Neural cell (in vitro differentiated cells): ENCODE results near the gene SIX2. TPM values are rescaled to one million over a fixed set of nuclear protein-coding genes. Genes with fewer than 3 reads are reported as not detected.
A peak's percentile ranks its signal among the peaks of the same experiment; 100 is the strongest.

Experiments used
- H2AFZ ChIP-seq: fragments of 200-600, 300-800 bp; sonication (generic), shearing (Covaris generic); 2 replicates; pipeline ENCODE4 v1.6.0; 2014; ENCODE audit warnings: low read depth, mild to moderate bottlenecking, antibody characterized with exemption, low read length, moderate library complexity
- H3F3A ChIP-seq: fragments of 200-600 bp; shearing (Covaris generic); 2 replicates; pipeline ENCODE4 v1.6.1; 2016; ENCODE audit warnings: mild to moderate bottlenecking, moderate library complexity, mixed read lengths, antibody characterized with exemption, low read length; ENCODE audit not compliant: insufficient read depth, poor library complexity, severe bottlenecking
- H3K27ac ChIP-seq: fragments of 200-600, 300-800 bp; sonication (generic), shearing (Covaris generic); 2 replicates; pipeline ENCODE4 v1.5.1; 2014; ENCODE audit warnings: mild to moderate bottlenecking, low read length, moderate library complexity
- H3K27me3 ChIP-seq: fragments of 300-800, 200-600 bp; sonication (generic), shearing (Covaris generic); 2 replicates; pipeline ENCODE4 v1.6.0; 2014; ENCODE audit warnings: mild to moderate bottlenecking, low read depth, low read length, moderate library complexity; ENCODE audit not compliant: insufficient read depth
- H3K36me3 ChIP-seq: fragments of 300-800, 200-600 bp; sonication (generic), shearing (Covaris generic); 2 replicates; pipeline ENCODE4 v1.5.1; 2014; ENCODE audit warnings: mild to moderate bottlenecking, antibody characterized with exemption, low read length, moderate library complexity; ENCODE audit not compliant: insufficient read depth
- H3K4me2 ChIP-seq: fragments of 300-800, 200-600 bp; sonication (generic), shearing (Covaris generic); 2 replicates; pipeline ENCODE4 v1.6.0; 2014; ENCODE audit warnings: mild to moderate bottlenecking, low read length
- H3K4me3 ChIP-seq: fragments of 300-800, 200-600 bp; sonication (generic), shearing (Covaris generic); 2 replicates; pipeline ENCODE4 v1.5.1; 2014; ENCODE audit warnings: mild to moderate bottlenecking, low read length, moderate library complexity
- H3K79me2 ChIP-seq: fragments of 200-600 bp; shearing (Covaris generic); replicated peaks from 2 replicates; pipeline ENCODE4 v1.6.0; 2014; ENCODE audit warnings: mild to moderate bottlenecking, low read length, moderate library complexity; ENCODE audit not compliant: insufficient read depth
- H3K9ac ChIP-seq: fragments of 300-800, 200-600 bp; sonication (generic), shearing (Covaris generic); 2 replicates; pipeline ENCODE4 v1.6.1; 2016; ENCODE audit warnings: mild to moderate bottlenecking, low read length, mixed read lengths
- H3K9me2 ChIP-seq: fragments of 200-600 bp; shearing (Covaris generic); 2 replicates; pipeline ENCODE4 v1.6.1; 2016; ENCODE audit warnings: mild to moderate bottlenecking, low read length, mixed read lengths; ENCODE audit not compliant: insufficient read depth
- H3K9me3 ChIP-seq: fragments of 200-600, 300-800 bp; sonication (generic), shearing (Covaris generic); 2 replicates; pipeline ENCODE4 v1.6.1; 2016; ENCODE audit warnings: mild to moderate bottlenecking, mixed run types, low read length, moderate library complexity, mixed read lengths
- H4K20me1 ChIP-seq: fragments of 200-600 bp; shearing (Covaris generic); 2 replicates; pipeline ENCODE4 v1.6.1; 2016; ENCODE audit warnings: mild to moderate bottlenecking, mixed run types; ENCODE audit not compliant: insufficient read depth
- CTCF ChIP-seq: fragments of 450-650 bp; IDR thresholded peaks from 2 replicates; pipeline ENCODE4 v1.5.1; 2014; ENCODE audit warnings: antibody characterized with exemption, mild to moderate bottlenecking, moderate library complexity; ENCODE audit not compliant: poor library complexity, severe bottlenecking
- EP300 ChIP-seq: fragments of 450-650 bp; conservative IDR thresholded peaks from 2 replicates; pipeline ENCODE4 v1.6.1; 2014; ENCODE audit warnings: antibody characterized with exemption, mild to moderate bottlenecking, moderate library complexity; ENCODE audit not compliant: poor library complexity, severe bottlenecking
- EZH2 ChIP-seq: fragments of 200-600, 300-800 bp; shearing (Covaris generic), sonication (generic); IDR thresholded peaks from 2 replicates; pipeline ENCODE4 v1.6.1; 2014; ENCODE audit warnings: antibody characterized with exemption, low read length, borderline replicate concordance, mild to moderate bottlenecking; ENCODE audit not compliant: insufficient read depth, poor library complexity, severe bottlenecking
- MXI1 ChIP-seq: fragments of 450-650 bp; conservative IDR thresholded peaks from 2 replicates; pipeline ENCODE4 v1.6.1; 2014; ENCODE audit warnings: antibody characterized with exemption, mild to moderate bottlenecking; ENCODE audit not compliant: poor library complexity, severe bottlenecking
- POLR2AphosphoS5 ChIP-seq: IDR thresholded peaks from 2 replicates; pipeline ENCODE4 v1.6.1; 2012
- RAD21 ChIP-seq: fragments of 450-650 bp; conservative IDR thresholded peaks from 2 replicates; pipeline ENCODE4 v1.6.1; 2014; ENCODE audit warnings: antibody characterized with exemption, mild to moderate bottlenecking, moderate library complexity
- SMC3 ChIP-seq: fragments of 450-650 bp; conservative IDR thresholded peaks from 2 replicates; pipeline ENCODE4 v1.6.1; 2014; ENCODE audit warnings: antibody characterized with exemption, mild to moderate bottlenecking, moderate library complexity; ENCODE audit not compliant: poor library complexity
- TAF1 ChIP-seq: IDR thresholded peaks from 2 replicates; pipeline ENCODE4 v1.6.1; 2012; ENCODE audit warnings: low read depth
- polyA plus RNA-seq: library from polyadenylated mRNA; depleted of rRNA; stranded (reverse); fragments of >200 nt; gene quantifications from 2 replicates; pipeline ENCODE4 v1.2.3, GENCODE V29; 2014
- TF ChIP-seq, protein P1 (sequence below): IDR thresholded peaks from 2 replicates; pipeline ENCODE4 v1.6.1; 2012; ENCODE audit warnings: borderline replicate concordance

The SIX2 gene
- polyA plus RNA-seq, 1 donor from 2014 or later: 0.16 TPM

- H3K27ac ChIP-seq: no peak overlapping the region
- no peak overlapping the region for H3K9ac ChIP-seq
Measured at GRCh38 chr2:45009928-45010701, 863 bp upstream of the SIX2 start.

GRCh38 chr2:45008296-45009129 lies 739 bp downstream of the SIX2 start:
- Histone ChIP-seq H4K20me1 (no peaks in the 10 kb centered on the region), H3K27ac (no peak overlapping the region), H3K4me3 (peak overlapping the region; percentile 56), H2AFZ (no peak overlapping the region), H3K36me3 (no peaks in the 10 kb centered on the region), H3K27me3 (peaks cover 100% of the 10 kb centered on the region), H3K4me2 (no peak overlapping the region), H3K9me3 (no peaks in the 10 kb centered on the region), H3F3A (no peaks in the 10 kb centered on the region), H3K79me2 (no peaks in the 10 kb centered on the region), H3K9me2 (no peaks in the 10 kb centered on the region), H3K9ac (no peak overlapping the region)
- TF ChIP-seq CTCF: peak; percentile 36
- TF ChIP-seq, protein P1, sequence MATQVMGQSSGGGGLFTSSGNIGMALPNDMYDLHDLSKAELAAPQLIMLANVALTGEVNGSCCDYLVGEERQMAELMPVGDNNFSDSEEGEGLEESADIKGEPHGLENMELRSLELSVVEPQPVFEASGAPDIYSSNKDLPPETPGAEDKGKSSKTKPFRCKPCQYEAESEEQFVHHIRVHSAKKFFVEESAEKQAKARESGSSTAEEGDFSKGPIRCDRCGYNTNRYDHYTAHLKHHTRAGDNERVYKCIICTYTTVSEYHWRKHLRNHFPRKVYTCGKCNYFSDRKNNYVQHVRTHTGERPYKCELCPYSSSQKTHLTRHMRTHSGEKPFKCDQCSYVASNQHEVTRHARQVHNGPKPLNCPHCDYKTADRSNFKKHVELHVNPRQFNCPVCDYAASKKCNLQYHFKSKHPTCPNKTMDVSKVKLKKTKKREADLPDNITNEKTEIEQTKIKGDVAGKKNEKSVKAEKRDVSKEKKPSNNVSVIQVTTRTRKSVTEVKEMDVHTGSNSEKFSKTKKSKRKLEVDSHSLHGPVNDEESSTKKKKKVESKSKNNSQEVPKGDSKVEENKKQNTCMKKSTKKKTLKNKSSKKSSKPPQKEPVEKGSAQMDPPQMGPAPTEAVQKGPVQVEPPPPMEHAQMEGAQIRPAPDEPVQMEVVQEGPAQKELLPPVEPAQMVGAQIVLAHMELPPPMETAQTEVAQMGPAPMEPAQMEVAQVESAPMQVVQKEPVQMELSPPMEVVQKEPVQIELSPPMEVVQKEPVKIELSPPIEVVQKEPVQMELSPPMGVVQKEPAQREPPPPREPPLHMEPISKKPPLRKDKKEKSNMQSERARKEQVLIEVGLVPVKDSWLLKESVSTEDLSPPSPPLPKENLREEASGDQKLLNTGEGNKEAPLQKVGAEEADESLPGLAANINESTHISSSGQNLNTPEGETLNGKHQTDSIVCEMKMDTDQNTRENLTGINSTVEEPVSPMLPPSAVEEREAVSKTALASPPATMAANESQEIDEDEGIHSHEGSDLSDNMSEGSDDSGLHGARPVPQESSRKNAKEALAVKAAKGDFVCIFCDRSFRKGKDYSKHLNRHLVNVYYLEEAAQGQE: no peak
- TF ChIP-seq EP300: no peak
- TF ChIP-seq SMC3: no peak
- no peak for TF ChIP-seq MXI1
- TF ChIP-seq POLR2AphosphoS5: peak; percentile 22
- no peak for TF ChIP-seq TAF1
- peak; percentile 93 for TF ChIP-seq EZH2
- no peak for TF ChIP-seq RAD21

More at GRCh38 chr2:45009928-45010701, 863 bp upstream of the SIX2 start:
- H3K27me3 ChIP-seq: peaks cover 100% of the 10 kb centered on the region
- peak overlapping the region; percentile 63 for H3K4me3 ChIP-seq
- no peaks in the 10 kb centered on the region for H3K9me2 ChIP-seq
- H3K36me3 ChIP-seq: no peaks in the 10 kb centered on the region
- H3F3A ChIP-seq: no peaks in the 10 kb centered on the region
- no peaks in the 10 kb centered on the region for H3K9me3 ChIP-seq
- H4K20me1 ChIP-seq: no peaks in the 10 kb centered on the region
- no peak overlapping the region for H3K4me2 ChIP-seq
- H3K79me2 ChIP-seq: no peaks in the 10 kb centered on the region
- TF ChIP-seq EZH2 (peak; percentile 82), TAF1 (no peak)
- no peak overlapping the region for H2AFZ ChIP-seq
